H1 (cell line): ENCODE data around the gene ATXN2. TPM values are rescaled to one million over a fixed set of nuclear protein-coding genes. Genes with fewer than 3 reads are reported as not detected.

Source experiments
- ATF3 ChIP-seq: IDR thresholded peaks from 2 replicates; pipeline ENCODE4 v1.6.1; 2011; ENCODE audit warnings: low read depth, mild to moderate bottlenecking, low read length; ENCODE audit not compliant: insufficient read depth
- BCL11A ChIP-seq, 2 experiments: IDR thresholded peaks; one replicate each; pipeline ENCODE4 v1.6.1; 2011; ENCODE audit warnings: low read depth in 2 of 2, low read length in 2 of 2, mild to moderate bottlenecking in 2 of 2
- CBX8 ChIP-seq: fragments of 300-800, 300-1000 bp; sonication (generic); IDR thresholded peaks from 2 replicates; pipeline ENCODE4 v1.7.1; 2016; ENCODE audit warnings: low read depth, low read length, borderline replicate concordance
- CHD2 ChIP-seq: IDR thresholded peaks from 2 replicates; pipeline ENCODE4 v1.6.1; 2012; ENCODE audit warnings: low read length, improper control_type of control experiment
- FOSL1 ChIP-seq: IDR thresholded peaks from 2 replicates; pipeline ENCODE4 v1.6.1; 2011; ENCODE audit warnings: mild to moderate bottlenecking, low read depth, low read length, moderate library complexity; ENCODE audit not compliant: insufficient read depth
- NANOG ChIP-seq: IDR thresholded peaks from 2 replicates; pipeline ENCODE4 v1.6.1; 2011; ENCODE audit warnings: low read length, low read depth, mild to moderate bottlenecking, inconsistent platforms; ENCODE audit not compliant: insufficient read depth, poor library complexity, severe bottlenecking
- RAD21 ChIP-seq, 2 experiments: IDR thresholded peaks in 1 of 2; conservative IDR thresholded peaks in 1 of 2; 2 replicates each; pipeline ENCODE4 v1.6.1; 2011; ENCODE audit warnings: low read depth in 2 of 2, low read length in 2 of 2, improper control_type of control experiment in 1 of 2, inconsistent platforms in 1 of 2, mild to moderate bottlenecking in 1 of 2, moderate library complexity in 1 of 2
- SUZ12 ChIP-seq: fragments of 200-600 bp; sonication (generic); IDR thresholded peaks from 2 replicates; pipeline ENCODE4 v1.6.1; 2012; ENCODE audit warnings: mild to moderate bottlenecking, inconsistent platforms, low read length, moderate library complexity, mixed read lengths
- TCF12 ChIP-seq: IDR thresholded peaks from 2 replicates; pipeline ENCODE4 v1.6.1; 2011; ENCODE audit warnings: low read depth, mild to moderate bottlenecking, low read length
- USF2 ChIP-seq: IDR thresholded peaks from 2 replicates; pipeline ENCODE4 v1.6.1; 2011; ENCODE audit warnings: low read length, improper control_type of control experiment
- polyA plus RNA-seq, 7 experiments: library from polyadenylated mRNA; depleted of rRNA in 3 of 7; stranded (reverse) in 5 of 7; unstranded in 2 of 7; fragments of >200 nt in 5 of 7; fragments of 200-250 nt in 2 of 7; gene quantifications; 1 replicate in 5 of 7; 2 replicates in 1 of 7; 4 replicates in 1 of 7; pipeline versions ENCODE4 v1.2.1 to v1.2.3, GENCODE V29; 2011 to 2013; ENCODE audit warnings: missing spikeins in 2 of 7, mixed read lengths in 2 of 7
- total RNA-seq: library from RNA; stranded (reverse); fragmentation: NEBNext Ultra II Directional; extraction: Animal tissue kit (Norgen Biotek cat#: 25700); gene quantifications from 2 replicates; pipeline ENCODE4 v1.2.1, GENCODE V29; 2021

Gene ATXN2
- total and polyA plus RNA-seq, 2 of the 8 experiments (the other 6 are each of a cell fraction or from before 2014, with no cell fraction given), result 46.6 to 80.7 TPM

- no peak for TF ChIP-seq NANOG
- no peak for TF ChIP-seq USF2
- no peak for TF ChIP-seq SUZ12
- TF ChIP-seq TCF12, result no peak
- no peak for TF ChIP-seq BCL11A (IDR thresholded peaks at IDR 0.05; ENCODE audit: low read depth in 2 of 2, low read length in 2 of 2)
- TF ChIP-seq CBX8, result no peak
- TF ChIP-seq RAD21 (IDR thresholded peaks at IDR 0.05 in 1 of 2, conservative IDR thresholded peaks at IDR 0.05 in 1 of 2; ENCODE audit: low read depth in 2 of 2, low read length in 2 of 2), result peak; percentile 74 to 79
- no peak for TF ChIP-seq CHD2
- no peak for TF ChIP-seq FOSL1
- TF ChIP-seq ATF3, result no peak
Measured at GRCh38 chr12:111424793-111425251, 174.3 kb downstream of the ATXN2 start (continued).
